GM18517 (cell line): Measurements from ENCODE around the gene OR4D10.
A peak's percentile ranks its signal among the peaks of the same experiment; 100 is the strongest.
"Not testable (repeated sequence)": the region's sequence is repeated elsewhere in the genome, so short reads cannot be mapped to it uniquely, and the experiment has no call there.

ENCODE experiments used
- ATAC-seq: cut with Tn5 transposase; IDR thresholded peaks from one replicate; pipeline ENCODE4 v1.9.1; 2021; ENCODE audit warnings: mild to moderate bottlenecking, moderate library complexity; ENCODE audit not compliant: unreplicated experiment

Gene OR4D10

GRCh38 chr11:59473015-59473414 is at the start of gene OR4D10:
Gene OR4D10, plus strand, starts transcription at chr11:59473315. Its CDS starts 4,115 bp downstream, at chr11:59477430.
- no peak for ATAC-seq

DNA sequence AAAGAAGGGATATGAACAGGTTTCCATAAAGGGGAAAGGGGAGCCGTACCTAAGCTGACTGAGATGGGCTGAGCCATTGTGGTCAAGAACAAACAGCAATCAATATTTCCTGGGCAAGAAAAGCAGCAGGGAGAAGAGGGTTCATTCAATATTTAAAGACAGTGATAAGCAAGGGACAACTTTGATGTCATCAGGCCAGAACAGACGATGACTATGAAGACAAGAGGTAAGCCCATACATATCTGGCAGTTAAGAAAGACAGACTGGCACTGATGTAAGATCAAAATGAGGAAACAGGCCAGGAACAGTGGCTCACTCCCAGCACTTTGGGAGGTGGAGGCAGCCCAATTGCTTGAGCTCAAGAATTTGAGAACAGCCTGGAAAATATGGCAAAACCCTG is 49.3 kb upstream of the OR4D10 start:
- ATAC-seq: no peak

- no peak for ATAC-seq
Measured at GRCh38 chr11:59425131-59425530, 48.0 kb upstream of the OR4D10 start.

DNA sequence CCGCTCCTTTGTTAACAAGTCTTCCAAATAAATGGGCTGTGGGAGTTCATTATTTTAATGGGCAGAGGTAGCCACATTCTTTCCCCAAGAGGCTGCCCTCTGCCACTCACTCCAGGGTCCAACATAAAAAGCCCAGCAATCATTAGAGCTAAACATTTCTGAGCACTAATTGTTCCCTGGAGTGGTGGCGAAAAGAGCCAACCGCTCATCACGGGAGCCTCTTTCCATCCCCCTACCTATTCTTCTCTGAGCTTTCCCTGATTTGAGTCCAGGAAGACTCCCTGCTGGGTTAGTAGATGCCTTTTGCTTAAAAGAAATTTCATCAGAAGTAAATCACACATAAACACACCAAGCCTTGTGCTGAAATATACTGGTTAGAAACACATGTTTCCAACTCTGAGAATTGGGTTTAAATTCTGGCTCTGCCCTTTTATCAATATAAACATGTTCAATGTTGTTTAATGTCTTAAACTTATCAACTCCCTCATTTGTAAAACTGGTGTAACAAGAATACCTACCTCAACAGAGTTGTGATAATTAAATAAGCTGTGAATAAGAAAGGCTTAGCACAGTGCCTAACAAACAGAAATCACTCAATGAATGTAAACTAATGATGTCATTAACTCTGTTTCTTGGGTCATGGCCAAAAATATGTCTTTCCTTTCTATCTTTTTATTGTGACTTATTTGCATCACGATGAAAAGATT is 46.6 kb upstream of the OR4D10 start, which contains the start of gene OR5A2:
Gene OR5A2 (minus strand): TSS at position 53 of the 707 bp plus-strand sequence. CDS start 3,460 bp downstream, outside the sequence.
- ATAC-seq: no peak

DNA sequence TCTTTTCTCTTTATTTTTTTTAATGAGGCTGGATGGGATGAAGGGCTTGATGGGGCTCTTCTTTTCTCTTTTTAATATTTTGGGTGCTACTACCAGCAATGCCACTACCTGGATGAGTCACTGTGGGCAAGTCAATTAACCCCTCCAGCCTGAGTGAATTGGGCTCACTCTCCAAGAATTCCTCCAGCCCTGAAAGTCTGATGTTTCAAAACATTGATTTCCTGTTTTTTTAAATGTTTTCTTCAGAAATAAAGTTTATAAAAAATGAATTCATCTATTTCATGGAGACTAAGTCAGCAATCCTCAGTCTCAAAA is 46.1 kb upstream of the OR4D10 start:
- no peak for ATAC-seq

GRCh38 chr11:59429924-59430516 is 43.1 kb upstream of the OR4D10 start:
- ATAC-seq: peak; percentile 89

GRCh38 chr11:59436169-59436568 is 36.9 kb upstream of the OR4D10 start, which contains the start of gene OR5A1:
Gene OR5A1, plus strand, starts transcription at chr11:59436469. Its CDS starts 6,700 bp downstream, at chr11:59443169.
- ATAC-seq: no peak

DNA sequence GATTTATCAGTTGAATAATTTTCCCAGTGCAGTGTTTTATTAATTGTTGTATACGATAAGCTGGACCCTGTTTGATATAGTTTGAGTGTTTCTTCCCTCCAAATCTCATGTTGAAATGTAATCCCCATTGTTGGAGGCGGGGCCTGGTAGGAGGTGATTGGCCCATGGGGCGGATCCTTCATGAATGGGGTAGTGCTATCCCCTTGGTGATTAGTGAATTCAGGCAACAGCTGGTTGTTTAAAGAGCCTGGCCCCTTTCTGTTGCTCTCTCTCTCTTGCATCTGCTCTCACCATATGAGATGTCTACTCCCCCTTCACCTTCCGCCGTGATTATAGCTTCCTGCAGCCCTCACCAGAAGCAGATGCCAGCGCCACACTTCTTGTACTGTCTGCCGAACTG is 35.3 kb upstream of the OR4D10 start:
- ATAC-seq: no peak

DNA sequence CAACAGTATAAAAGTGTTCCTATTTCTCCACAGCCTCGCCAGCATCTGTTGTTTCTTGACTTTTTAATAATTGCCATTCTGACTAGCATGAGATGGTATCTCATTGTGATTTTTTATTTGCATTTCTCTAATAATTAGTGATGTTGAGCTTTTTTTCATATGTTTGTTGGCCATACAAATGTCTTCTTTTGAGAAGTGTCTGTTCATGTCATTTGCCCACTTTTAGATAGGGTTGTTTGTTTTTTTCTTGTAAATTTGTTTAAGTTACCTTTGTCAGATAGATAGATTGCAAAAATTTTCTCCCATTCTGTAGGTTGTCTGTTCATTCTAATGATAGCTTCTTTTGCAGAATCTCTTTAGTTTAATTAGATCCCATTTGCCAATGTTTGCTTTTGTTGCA is 27.5 kb upstream of the OR4D10 start:
- ATAC-seq: not testable (repeated sequence)

DNA sequence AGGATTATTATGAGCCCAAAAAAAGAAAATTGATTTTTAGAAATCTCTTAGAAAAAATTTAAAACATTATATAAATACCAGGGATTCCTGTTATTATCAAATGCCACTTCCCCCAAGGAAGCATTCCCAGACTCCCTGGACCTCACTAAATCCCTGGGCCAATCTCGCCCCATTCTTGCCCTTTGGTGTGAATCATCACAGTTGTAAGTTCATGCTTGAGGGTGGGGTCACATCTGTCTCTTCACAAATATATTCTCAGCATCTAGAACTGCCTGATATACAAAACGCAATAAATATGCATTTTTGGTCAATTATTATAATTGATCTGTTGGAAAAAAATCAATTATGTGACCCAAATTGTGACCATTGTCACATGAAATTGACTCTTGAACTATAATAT is 24.6 kb upstream of the OR4D10 start:
- no peak for ATAC-seq

DNA sequence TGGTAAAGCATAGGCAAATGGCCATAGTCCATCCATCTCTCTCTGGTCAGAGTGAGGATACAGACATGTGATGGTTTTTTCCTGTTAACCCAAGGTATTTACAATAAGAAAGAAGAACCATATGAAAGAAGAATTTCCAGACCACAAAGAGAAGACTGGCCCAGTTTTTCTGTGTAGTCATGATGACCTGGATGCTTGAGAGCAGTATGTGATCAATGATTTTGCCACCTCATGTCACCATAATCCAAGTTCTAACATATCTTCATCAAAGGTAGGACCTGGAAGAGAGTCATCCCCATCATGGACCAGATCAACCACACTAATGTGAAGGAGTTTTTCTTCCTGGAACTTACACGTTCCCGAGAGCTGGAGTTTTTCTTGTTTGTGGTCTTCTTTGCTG is 16.5 kb upstream of the OR4D10 start, which contains the start of gene OR4D6:
Gene OR4D6 (plus strand): TSS at position 301 of the 400 bp plus-strand sequence. CDS start 0 bp downstream, at position 301.
- no peak for ATAC-seq

DNA sequence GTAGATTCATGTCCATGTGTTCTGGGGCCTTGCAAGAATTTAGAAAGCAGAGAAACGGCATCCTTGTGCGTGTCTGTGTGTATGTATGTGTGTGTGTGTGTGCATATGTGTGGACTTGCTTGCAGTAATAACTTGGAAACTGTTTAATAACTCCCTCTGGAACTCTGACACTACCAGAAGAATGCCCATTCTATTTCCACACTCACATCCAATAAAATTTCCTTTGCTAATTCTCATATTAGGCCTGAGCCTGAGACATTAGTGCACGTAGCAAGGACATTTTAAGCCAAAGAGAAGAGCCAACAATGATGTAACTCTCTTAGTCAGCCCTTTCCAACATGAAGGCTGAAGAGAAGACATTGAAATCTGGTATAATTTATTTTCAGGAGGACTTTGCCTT is 13.2 kb upstream of the OR4D10 start:
- ATAC-seq: no peak

- ATAC-seq: no peak
Measured at GRCh38 chr11:59463190-59463641, 9.9 kb upstream of the OR4D10 start.

DNA sequence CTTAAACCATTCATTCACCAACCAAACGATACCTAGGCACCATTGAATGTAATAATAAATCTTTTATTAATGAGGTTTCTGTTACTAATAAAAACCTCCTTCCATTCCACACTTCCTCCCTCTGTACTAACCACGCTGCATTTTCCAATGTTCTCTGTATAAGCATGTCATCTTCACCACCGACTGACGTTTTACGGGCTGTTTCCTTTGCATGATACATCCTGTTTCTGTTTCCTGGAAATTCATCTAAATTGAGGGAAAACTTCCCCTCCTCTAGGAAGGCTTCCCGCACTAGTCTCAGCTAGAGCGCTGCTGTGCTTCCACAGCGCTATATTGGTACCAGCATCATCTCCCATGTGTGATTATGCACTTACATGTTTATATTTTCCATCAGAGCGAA is 2.1 kb downstream of the OR4D10 start:
- ATAC-seq: no peak

- no peak for ATAC-seq
Measured at GRCh38 chr11:59479906-59480305, 6.8 kb downstream of the OR4D10 start.

DNA sequence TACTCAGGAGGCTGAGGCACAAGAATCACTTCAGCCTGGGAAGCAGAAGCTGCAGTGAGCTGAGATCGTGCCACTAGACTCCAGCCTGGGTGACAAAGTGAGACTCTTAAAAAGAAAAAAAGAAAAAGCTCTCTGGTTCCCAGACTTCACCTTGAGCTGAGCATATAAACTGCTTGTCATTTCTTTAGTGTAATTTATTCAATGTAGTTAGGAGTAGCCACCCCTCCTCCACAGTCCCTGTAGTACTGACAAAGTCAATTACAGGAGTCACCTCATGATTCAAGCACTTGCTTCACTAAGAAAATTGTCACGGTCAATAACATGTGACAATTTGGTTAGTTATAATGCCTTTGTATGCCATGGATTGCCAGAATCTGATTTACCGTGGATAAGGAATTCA is 7.2 kb downstream of the OR4D10 start:
- ATAC-seq: no peak

DNA sequence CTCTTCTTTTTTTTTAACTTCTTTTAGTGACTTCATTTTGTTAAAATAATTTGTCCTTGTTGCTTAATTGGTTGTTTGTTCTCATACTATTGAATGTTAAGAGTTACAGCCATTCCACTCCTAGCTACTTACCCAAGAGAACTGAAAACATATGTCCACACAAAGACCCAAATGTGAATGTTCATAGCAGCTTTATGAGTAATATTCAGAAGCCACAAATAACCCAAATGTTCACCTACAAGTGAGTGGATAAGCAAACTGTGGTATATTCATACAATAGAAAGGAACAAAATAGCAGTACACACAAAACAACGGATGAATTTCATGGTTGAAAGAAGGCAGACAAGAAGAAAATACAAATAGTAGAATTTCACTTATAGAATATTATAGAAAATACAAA is 28.8 kb downstream of the OR4D10 start:
- no peak for ATAC-seq

- ATAC-seq: no peak
Measured at GRCh38 chr11:59503276-59503675, 30.2 kb downstream of the OR4D10 start, which contains the start of gene OR4D11. Gene OR4D11, plus strand, starts transcription at chr11:59503576. Its CDS starts 0 bp downstream, at chr11:59503576.

- ATAC-seq: no peak
Measured at GRCh38 chr11:59510941-59511589, 38.0 kb downstream of the OR4D10 start, which contains the start of gene OR4D9. Gene OR4D9, plus strand, starts transcription at chr11:59511539. Its CDS starts 3,374 bp downstream, at chr11:59514913.

DNA sequence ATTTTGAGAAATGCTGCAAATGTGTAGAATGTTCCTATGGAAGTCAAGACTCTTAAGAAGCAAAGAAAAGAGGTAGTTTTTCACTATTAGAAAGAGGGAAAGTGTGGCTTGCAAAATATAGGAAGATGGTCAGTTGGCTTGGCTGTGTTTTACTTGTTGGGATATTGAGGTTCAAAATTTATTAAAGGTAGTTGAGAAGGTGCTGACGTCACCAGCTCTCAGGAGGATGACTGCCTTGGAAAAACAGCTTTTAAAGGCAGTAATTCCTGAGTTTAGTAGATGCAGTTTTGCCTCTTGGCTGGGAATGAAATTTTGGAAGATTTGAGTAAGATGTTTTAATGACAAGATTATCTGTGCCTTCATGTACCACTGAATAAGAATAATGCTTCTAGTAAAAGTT is 38.6 kb downstream of the OR4D10 start:
- ATAC-seq: no peak

DNA sequence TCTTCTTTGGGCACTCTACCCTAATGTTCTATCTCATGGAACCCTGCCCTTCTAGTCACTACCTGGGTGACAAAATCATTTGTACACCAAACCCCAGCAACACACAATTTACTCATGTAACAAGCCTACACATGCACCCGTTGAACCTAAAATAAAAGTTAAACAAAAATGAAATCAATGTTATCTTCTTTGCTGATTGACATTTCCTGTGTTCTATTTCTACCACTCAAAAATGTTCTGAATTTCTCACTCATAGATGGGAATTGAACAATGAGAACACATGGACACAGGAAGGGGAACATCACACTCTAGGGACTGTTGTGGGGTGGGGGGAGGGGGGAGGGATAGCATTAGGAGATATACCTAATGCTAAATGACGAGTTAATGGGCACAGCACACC is 47.0 kb downstream of the OR4D10 start:
- ATAC-seq: not testable (repeated sequence)

- ATAC-seq: no peak
Measured at GRCh38 chr11:59520741-59521140, 47.6 kb downstream of the OR4D10 start.
